Breast epithelium (tissue), 3 donors: Measurements from ENCODE around the gene FAM168A.

ENCODE experiments used
- CTCF ChIP-seq, 3 donors: fragments of 450-650 bp; IDR thresholded peaks; one replicate each; pipeline ENCODE4 v1.5.1; 2016 to 2017; ENCODE audit warnings: antibody characterized with exemption in 3 of 3, mild to moderate bottlenecking in 3 of 3, moderate library complexity in 3 of 3
- POLR2A ChIP-seq: fragments of 450-650 bp; IDR thresholded peaks from one replicate; pipeline ENCODE4 v1.6.1; 2016; ENCODE audit warnings: antibody characterized with exemption, mild to moderate bottlenecking, moderate library complexity
- POLR2AphosphoS5 ChIP-seq, 3 donors: sonication (generic); formaldehyde crosslinking; IDR thresholded peaks; one replicate each; pipeline ENCODE4 v1.6.1; 2017; ENCODE audit warnings: antibody characterized with exemption in 3 of 3

- no peak for TF ChIP-seq CTCF (IDR thresholded peaks at IDR 0.05)
- no peak for TF ChIP-seq POLR2AphosphoS5 (IDR thresholded peaks at IDR 0.05)
- TF ChIP-seq POLR2A = no peak
Measured at GRCh38 chr11:73412308-73412707, 185.6 kb downstream of the FAM168A start.
